Fibroblast of gingiva (primary cell): ENCODE measurements around the gene SVIL.
"Not testable (repeated sequence)": the region's sequence is repeated elsewhere in the genome, so short reads cannot be mapped to it uniquely, and the experiment has no call there.

ENCODE experiments used
- DNase-seq: peaks from one replicate; pipeline ENCODE4 v3.0.0-alpha.2; 2011; ENCODE audit warnings: low read depth

Gene SVIL

DNA sequence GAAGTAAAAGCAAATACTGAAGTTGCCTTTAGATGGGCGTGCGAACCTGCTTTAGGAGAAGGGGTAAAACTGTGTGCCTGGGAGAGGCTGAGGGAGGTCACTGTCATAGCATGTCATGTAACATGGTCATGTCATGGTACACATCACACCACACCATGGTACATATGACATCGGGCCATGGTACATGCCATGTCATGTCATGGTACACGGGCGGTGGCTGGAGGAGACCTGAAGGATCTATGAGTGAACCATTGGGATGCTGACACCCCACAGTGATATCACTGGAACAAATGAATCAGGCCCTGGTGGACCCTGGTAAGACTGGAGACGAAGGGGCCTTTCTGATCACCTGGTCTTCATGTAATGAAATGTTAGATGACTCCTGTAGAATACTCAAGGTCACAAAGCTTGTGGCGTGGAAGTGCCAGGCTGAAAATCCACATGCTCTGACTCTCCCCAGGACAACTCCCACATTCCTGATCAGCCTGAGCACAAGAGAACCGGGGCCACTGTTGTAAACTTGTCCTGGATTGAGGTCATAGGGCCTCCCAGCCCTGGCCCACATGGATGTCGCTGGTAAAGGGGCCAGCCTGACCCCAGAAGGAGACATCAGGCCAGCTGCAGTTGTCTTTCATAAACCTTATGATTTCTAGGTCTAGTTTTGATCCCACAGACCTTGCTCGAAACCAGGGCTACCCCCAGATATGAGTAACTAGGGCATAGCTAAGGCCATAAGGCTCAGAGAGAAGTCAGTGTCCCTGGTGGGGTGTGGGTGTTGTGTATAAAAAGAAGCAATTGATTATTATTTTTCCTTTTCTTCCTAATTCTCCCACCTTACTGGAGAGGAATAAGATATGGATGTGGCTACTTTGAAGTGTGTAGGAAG is 60.3 kb downstream of the SVIL start:
- not testable (repeated sequence) for DNase-seq

DNA sequence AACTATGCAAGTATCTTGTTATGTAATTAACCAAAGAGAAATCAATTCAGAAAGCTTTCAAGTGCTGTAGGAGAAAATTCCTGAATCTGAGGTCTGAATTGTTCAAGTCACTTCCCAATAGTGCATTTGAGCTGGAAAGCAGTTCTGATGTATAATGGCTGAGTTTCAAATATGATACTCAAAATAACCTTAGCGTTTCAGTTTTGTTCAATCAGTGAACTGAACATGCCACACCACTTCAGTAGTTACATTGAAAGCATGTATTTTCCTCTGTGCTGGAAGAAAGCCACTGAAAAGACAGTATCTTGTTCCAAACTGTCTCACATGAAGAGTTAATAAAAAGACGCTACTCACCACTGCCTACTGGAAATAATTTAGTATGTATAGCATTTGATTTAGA is 64.5 kb downstream of the SVIL start:
- DNase-seq = not testable (repeated sequence)

DNA sequence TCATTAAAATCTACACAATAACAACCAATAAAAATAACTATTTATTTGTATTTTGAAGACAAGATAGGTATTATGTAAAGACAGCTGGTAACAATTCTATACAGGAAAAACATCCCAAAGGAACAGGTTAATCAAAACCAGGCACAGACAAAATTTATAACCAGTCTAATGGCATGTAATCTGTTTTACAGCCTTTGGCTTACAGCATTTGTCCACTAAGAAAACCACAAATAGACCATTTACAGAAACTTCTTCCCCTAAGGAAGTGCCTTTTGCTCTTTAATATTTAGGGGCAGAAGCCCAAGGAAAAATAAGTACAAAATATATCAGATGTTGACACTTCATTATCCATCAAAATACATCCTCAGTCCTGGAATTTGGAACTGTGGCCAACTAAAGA is 65.0 kb downstream of the SVIL start:
- DNase-seq = no peak

DNA sequence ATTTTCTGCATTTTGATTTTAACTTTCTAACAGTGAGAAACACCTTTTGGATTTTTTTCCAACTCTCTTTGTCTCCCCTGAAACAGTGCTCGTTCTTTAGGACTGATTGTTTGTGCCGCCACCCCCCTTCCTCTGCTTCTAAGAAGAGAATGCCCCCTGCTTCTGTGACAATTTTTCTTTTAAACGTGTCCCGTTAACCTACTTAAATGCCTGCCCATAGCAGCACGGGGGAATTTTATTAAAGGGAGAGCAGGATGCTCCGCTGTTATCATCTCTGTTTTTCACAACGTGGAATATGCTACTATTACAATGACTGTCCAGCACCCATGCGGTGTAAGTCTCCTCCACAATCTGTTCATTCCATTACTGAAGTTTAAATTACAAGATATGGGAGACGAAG is 67.8 kb downstream of the SVIL start:
- no peak for DNase-seq

DNA sequence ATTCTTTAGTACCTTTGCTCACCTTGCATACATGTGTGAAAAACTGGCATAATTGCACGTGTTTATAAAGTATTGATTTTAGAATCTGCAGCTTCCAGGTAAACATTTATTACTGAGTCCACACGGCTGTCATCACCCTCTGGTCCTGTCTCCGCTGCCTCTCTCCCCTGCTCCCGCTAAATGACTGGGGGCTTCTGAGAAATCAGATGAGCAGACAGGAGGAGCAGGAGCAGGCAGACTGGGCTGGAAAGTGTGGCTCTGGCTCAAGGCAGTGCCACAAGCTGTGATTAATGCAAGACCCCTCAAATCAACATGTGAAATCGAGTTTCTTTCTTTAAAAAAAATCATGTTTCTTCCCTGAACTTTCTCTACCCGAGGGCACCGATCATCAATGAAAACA is 68.6 kb downstream of the SVIL start:
- not testable (repeated sequence) for DNase-seq

DNA sequence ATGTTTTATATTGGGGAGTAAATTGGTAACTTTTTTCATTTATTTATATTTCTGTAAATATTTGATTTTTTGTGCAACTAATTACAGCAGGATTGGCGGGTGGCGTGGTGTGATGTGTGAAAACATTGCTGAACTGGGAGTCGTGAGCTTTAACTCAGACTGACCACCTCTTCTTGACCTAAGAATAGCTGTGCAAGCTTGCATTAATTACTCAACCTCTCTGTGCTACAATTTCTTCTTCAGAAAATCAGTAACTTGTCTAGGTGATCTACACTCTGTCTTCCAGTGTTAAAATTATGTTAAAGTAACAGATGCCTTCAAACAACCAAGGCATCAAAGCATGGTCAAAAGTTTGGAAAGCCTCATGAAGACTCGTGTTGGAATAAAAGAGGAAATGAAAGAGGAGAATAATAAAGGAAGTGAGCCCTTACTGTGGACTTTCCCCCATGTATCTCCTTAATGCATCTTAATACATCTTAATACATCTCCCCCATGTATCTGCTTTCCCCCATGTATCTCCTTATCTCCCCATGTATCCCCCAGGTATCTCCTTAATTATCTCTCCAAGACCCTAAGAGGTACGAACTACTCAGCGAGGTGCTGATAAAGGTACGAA is 71.2 kb downstream of the SVIL start:
- no peak for DNase-seq

DNA sequence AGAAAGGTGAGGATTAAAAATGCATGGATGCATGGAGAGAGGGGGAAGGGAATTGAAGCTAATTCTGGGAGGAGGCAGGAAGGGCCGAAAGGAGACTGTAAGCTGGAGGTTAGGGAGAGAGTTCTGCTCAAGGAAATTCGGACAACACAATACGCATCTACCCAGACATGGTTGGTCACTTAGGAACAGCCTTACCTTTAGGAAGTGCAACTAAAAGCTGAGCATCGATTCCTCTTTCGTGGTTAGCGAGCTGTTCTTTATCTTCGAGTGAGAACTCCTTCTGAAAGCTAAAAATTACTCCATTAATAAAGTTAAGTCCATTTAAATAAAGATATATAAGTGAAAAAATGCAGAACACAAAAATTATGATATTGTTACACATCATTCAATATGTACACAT is 71.8 kb downstream of the SVIL start:
- DNase-seq = not testable (repeated sequence)

DNA sequence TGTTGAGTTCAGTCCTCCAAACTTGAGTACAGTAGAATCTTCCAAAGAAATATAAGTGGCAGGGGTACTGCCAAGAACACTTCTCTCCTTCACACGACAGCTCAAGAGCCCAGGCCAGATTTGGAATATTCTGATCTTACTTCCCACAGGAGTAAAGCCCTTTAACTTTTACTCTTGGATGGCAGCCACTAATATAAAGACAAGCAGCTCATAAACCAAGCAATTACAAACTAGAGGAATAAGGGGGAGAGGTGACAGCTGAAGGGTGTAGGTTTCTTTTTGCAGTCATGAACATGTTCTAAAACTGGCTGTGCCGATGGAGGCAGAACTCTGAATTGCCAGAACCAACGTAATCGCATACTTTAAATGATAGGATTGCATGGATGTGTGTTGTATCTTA is 74.8 kb downstream of the SVIL start:
- no peak for DNase-seq

DNA sequence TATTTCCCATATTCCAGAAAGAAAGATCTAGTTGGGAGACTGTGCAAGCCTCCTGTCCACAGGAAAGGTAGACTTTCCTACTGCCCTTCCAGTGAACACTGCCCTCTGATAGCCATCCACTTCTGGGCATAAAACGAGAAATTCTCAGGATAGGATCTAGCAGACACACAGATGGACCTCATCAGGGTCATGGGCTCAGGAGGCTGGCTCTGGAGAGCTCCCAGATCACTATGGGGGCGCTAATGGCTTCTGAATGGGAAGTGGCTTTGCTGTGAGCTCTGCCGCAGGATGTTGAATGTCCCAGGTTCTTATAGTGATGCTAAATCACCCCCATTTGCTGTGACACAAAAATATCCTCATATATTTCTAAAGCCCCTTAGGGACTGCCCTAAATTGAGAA is 77.1 kb downstream of the SVIL start:
- DNase-seq = no peak

DNA sequence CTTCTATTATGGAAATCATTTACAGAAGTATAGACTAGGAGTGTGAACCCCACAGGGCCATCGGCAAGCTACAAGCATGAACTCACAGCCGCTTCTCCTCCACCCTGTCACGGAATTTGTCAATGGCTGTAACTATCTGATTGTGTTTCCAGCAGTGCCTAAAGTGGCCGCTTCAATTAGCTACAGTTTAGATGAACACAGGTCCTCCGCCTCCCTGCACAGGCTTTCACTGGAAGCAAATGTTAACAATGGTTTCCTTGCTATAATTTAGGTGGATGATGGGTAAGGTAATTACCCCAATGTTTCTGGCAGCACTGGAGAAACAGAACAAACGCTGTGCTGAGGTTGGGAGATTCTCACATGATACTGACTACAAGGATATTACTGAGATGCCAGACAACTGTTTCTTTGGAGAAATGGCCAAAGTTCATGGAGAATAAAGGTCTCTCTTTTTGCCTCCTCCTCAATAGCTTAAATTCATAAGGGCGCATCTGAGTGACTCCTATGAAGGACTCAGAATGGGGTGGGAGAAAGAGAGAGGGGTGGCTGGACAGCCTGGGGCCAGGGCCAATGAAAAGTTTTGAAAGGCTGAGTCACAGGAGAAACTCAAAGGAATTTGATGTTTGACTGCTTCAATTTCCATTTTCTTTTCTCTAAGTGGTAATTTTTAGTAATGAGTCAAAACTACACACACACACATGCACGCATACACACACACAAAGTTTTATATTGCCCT is 78.9 kb downstream of the SVIL start:
- peak; percentile 64 for DNase-seq

DNA sequence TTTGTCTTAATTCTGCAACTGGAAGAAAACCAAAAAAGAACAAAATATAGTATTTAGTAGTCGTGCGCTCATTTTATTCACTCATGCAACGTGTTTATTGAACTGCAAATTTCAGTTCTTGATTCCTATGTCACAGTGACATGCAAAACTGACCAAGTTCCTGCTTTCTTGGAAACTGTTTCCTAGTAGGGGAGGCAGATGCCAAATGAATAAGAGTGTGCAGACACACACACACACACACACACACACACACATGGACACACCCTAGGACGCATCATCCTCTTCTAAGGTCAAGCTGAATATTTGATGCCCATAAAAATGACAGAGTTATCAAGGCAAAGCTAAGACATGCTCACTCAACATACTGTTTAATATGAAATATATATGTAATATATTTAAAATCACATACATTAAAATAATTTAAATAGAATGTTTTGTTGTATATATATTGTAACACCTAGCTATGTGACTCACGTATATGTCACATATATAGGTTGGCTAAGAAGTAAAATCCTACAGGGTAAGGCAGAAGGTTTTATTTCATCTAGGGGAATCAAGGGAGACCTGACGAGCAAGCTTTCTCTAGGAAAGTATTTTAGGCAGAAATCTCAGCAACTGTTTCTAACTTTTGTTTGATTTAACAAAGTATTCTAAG is 79.6 kb downstream of the SVIL start:
- no peak for DNase-seq

DNA sequence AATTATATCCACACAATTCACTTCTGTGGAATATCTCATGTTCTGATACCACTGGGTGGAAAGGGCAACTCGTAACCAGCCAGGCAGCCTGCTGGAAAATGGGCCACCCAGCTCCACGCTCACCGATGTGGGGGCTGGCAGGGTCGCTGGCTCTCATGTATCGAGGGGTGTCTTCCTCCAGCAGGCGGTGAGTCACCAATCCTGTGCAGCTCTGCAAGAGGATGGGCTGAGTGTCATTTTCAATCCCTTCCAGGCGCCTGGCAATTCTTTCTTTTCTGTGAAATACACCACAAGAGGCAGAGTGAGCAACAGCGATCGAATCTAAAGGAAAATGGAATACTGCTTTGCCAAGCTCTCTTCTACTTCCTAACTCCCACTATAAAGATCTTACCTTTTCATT is 80.1 kb downstream of the SVIL start:
- DNase-seq = peak; percentile 40

DNA sequence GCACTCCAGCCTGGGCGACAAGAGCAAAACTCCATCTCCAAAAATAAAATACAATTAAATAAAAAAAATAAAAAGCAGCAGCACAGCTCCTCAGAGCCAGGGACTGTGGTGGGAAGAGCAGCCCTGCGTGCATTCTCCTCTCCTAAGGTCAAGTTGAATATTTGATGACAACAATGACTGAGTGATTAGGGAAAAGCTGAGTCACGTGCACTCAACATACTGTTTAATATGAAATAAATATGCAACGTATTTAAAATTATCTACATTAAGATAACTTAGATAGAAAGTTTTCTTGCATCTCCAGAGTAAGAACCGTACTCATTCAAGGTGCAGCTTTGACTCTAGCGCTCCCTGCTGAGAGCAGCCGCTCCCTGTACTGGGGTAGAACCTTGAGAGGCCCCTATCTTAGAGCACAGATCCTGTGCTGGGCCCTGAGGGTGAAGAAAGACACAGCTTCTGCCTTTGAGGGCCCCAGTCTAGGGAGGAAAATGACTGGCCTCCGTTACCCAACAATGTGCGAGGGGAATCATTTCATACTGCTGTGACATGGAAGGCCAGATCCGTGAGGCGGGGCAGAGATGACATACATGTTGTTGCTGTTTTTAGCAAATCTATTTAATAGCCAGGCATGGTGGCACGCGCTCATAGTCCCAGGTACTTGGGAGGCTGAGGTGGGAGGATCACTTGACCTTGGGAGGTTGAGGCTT is 81.1 kb downstream of the SVIL start:
- DNase-seq = no peak

DNA sequence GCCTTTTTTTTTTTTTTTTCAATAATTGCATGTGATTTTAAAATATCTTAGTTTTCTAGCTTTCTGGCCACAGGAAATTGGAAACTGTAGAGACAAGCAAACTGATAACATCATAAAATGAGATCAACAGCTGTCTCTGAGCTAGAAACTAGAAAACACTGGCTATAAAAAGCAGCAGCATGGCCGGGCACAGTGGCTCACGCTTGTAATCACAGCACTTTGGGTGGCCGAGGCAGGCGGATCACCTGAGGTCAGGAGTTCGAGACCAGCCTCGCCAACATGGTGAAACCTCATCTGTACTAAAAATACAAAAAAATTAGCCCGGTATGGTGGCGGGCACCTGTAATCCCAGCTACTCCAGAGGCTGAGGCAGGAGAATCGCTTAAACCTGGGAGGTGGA is 81.7 kb downstream of the SVIL start:
- DNase-seq = not testable (repeated sequence)

DNA sequence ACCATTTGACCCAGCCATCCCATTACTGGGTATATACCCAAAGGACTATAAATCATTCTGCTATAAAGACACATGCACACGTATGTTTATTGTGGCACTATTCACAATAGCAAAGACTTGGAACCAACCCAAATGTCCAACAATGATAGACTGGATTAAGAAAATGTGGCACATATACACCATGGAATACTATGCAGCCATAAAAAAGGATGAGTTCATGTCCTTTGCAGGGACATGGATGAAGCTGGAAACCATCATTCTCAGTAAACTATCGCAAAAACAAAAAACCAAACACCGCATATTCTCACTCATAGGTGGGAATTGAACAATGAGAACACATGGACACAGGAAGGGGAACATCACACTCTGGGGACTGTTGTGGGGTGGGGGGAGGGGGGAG is 85.3 kb downstream of the SVIL start:
- not testable (repeated sequence) for DNase-seq

DNA sequence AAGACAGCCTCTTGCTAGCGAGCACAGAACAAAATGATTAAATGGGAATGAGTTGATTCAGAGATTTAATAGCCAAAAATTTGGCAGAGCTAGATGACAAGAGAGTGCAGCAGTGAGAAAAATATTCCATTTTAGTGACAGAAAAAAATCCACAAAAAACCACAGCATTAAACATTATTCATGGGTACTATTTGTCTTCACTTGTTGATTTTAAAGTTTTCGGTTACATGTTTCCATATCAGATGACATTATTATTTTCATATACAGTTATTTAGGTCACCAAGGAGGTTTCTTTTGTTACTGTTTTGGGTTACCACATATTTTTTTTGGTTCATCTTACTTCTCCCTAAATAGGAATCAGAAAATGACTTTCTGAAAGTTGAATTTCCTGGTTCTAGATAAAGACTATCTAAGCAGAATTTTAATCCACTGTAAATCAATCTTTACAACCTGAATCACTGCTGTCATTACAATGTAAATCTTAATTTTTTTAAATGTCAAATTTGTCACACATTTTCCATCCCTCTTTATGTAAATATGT is 87.9 kb downstream of the SVIL start:
- peak; percentile 65 for DNase-seq

DNA sequence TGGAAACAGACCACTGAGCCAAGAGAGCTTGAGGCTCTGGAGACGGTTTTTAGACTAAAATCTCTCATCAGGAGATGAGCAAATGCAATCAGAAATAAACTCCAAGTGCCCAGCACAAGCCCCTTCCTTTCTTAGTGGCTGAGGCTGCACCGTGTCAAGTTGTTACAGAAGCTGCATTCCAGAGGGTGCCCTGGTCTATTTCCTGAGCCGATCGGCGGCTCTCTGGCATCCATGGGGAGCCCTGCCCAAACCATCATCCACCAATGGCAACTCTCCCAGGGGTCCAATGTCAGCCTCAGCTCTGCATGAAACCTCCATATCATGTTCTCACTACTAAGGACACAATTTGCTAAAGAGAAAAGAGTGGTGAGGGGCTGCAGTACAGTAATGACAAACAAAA is 89.6 kb downstream of the SVIL start:
- no peak for DNase-seq

DNA sequence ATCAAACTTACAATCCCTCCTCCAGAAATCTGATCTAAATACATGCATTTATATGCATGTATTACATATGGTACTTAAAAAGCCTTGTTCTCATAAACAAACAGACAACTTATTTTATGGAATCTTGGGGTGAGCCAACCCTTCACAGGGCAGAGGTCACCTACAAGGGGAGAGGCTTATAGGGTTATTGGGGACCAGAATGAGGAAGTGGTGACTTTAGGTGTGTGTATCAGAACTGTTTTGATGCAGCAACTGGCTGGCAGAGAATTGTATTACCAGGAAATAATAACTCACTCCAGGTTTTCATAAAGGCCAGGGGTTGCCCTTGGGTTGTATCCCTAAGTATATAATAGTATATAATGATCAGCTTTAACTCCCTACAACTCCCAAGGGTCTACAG is 91.1 kb downstream of the SVIL start:
- DNase-seq = no peak

DNA sequence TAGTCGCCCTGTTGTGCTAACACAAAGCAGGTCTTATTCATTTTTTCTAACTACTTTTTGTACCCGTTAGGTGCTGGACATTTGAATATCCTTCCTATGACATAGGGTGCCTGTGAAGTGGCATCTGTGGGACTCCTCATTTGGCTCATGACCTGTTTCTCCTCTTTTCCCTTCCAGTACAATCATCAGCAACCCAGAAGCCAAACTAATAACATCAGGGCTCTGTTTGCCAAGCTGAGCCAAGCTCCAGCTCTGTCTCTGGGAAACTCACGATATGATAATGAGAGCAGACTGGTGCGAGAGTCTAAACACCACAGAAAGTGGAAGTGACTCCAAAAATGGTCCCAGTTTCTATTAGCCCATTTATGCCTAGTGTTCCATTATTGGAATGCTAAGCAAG is 92.0 kb downstream of the SVIL start:
- DNase-seq = no peak

DNA sequence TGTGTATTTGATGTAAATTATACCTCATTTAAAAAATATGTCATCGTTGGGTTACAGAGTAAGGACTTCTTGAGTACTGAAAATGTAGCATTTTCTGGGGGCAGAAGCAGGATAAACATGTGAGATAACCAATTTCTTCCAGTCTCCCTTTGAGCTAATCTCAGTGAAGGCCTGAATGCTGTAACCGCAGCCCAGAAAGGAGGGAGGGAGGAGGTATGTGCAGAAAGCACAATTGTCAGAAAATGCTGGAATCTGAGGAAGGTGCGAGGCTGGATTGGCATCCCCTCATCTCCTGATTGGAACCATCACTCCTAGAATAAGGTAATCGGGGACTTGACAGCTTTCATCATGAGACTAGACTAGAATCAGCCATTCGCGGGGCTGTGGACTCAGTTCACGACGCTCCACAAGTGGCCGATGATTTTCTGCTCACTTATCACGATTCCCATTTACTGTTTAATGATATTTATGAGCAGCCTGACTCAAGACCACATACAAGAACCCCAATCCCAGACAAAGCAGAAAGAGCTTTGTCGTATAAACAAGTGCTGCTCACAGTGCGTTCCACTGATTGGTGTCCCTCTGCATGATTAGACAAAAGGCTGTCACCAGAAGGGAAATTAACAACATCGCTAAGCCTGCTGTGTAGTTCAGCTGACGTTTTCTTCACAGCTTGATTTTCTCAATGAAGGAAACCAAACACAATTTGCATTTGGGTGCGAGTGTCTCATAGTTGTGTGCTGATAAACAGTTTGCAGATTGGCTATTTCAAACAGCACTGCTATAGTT is 93.2 kb downstream of the SVIL start:
- no peak for DNase-seq

DNA sequence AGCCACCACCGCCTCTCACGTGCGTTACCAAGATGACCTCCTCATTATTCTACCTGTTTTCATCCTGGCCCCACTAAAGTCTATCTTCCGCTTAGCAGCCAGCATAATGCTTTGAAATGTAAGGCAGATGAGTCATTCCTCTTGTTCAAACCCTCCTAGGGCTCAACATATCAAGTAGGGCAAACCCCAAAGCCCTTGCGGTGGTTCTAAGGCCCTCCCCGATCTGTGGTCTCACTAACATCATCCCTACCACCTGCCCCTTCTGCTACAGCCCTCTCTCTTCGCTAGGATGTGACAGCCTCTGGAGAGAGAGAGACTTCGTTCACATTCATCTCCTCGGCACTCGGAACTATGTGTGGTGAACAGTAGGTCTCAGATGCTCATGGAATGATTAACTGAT is 94.8 kb downstream of the SVIL start:
- no peak for DNase-seq
